HepG2 (cell line): ENCODE measurements around the gene DNPEP. TPM values are rescaled to one million over a fixed set of nuclear protein-coding genes. Genes with fewer than 3 reads are reported as not detected.

Source experiments
- ATAC-seq: fragments of 200-7000 bp; cut with Tn5 transposase; 3 replicates; pipeline ENCODE4 v1.9.1; 2020; ENCODE audit warnings: mild to moderate bottlenecking, moderate library complexity
- BruUV-seq: library from RNA; stranded (reverse); fragments of 400-500 nt; replicated peaks from 2 replicates; lab custom pipeline; 2021; lab: Mats Ljungman, UMichigan
- CTCF ChIA-PET: fragments of 300-600 bp; formaldehyde crosslinking; extraction: SDS; loops from one replicate; lab custom pipeline; 2021; ENCODE audit warnings: low total read pairs, inconsistent platforms, low intra/inter-chr PET ratio; lab: Yijun Ruan, JAX
- POLR2A ChIA-PET: fragments of 350-600 bp; sonication (Branson Sonifier 250); formaldehyde crosslinking; loops from one replicate; lab custom pipeline; 2020; ENCODE audit warnings: antibody characterized with exemption, inconsistent platforms; lab: Yijun Ruan, JAX
- DNase-seq: peaks from one replicate; pipeline ENCODE4 v3.0.0-alpha.2; 2015; ENCODE audit warnings: low spot score
- FAIRE-seq: peaks from 3 replicates; lab custom pipeline; 2011; peaks lifted over from hg19 to GRCh38; lab: Jason Lieb, UNC
- H2AFZ ChIP-seq: one replicate; pipeline ENCODE4 v1.6.1; 2011; ENCODE audit warnings: low read length, inconsistent platforms
- H3K27ac ChIP-seq: fragments of 300-600 bp; 3 replicates; pipeline ENCODE4 v1.8.0; 2011; ENCODE audit warnings: mixed run types, mild to moderate bottlenecking, mixed read lengths, low read length, inconsistent platforms; ENCODE audit not compliant: insufficient read depth; ENCODE audit errors: extremely low read length
- H3K27me3 ChIP-seq, 2 experiments: fragments of 200-600 bp in 1 of 2; 2 replicates in 1 of 2; 3 replicates in 1 of 2; pipeline versions ENCODE4 v1.6.0 to v1.8.0; 2011; ENCODE audit warnings: low read length in 2 of 2, mild to moderate bottlenecking in 2 of 2, moderate library complexity in 2 of 2, inconsistent platforms in 1 of 2; ENCODE audit not compliant: insufficient read depth in 2 of 2, control insufficient read depth in 1 of 2
- H3K36me3 ChIP-seq, 2 experiments: fragments of 200-600 bp in 1 of 2; replicated peaks in 1 of 2; 2 replicates in 1 of 2; 3 replicates in 1 of 2; pipeline versions ENCODE4 v1.5.1 to v1.8.0; 2011; ENCODE audit warnings: low read length in 2 of 2, inconsistent platforms in 1 of 2; ENCODE audit not compliant: insufficient read depth in 2 of 2, control insufficient read depth in 1 of 2
- H3K4me1 ChIP-seq: 2 replicates; pipeline ENCODE4 v1.5.1; 2012; ENCODE audit warnings: low read length, inconsistent platforms; ENCODE audit not compliant: insufficient read depth
- H3K4me2 ChIP-seq: 2 replicates; pipeline ENCODE4 v1.6.0; 2011; ENCODE audit warnings: low read depth, low read length, inconsistent platforms
- H3K4me3 ChIP-seq, 3 experiments: fragments of 200-600 bp in 1 of 3; sonication (generic), shearing (Covaris generic) in 1 of 3; replicated peaks in 1 of 3; 2 replicates each; pipeline ENCODE4 v1.5.1; 2011 to 2016; ENCODE audit warnings: low read length in 3 of 3, inconsistent platforms in 2 of 3, low read depth in 2 of 3, mild to moderate bottlenecking in 2 of 3, control low read depth in 1 of 3, mixed read lengths in 1 of 3; ENCODE audit not compliant: insufficient read depth in 1 of 3
- H3K79me2 ChIP-seq: one replicate; pipeline ENCODE4 v1.6.1; 2011; ENCODE audit warnings: low read length, inconsistent platforms; ENCODE audit not compliant: insufficient read depth
- H3K9ac ChIP-seq: 2 replicates; pipeline ENCODE4 v1.6.0; 2011; ENCODE audit warnings: mild to moderate bottlenecking, low read depth, low read length, inconsistent platforms; ENCODE audit not compliant: insufficient read depth
- H3K9me3 ChIP-seq: 2 replicates; pipeline ENCODE4 v1.5.1; 2012; ENCODE audit warnings: mild to moderate bottlenecking, low read length
- H4K20me1 ChIP-seq: 2 replicates; pipeline ENCODE4 v1.6.0; 2011; ENCODE audit warnings: inconsistent platforms, mild to moderate bottlenecking, low read length, moderate library complexity; ENCODE audit not compliant: insufficient read depth
- ELF1 ChIP-seq: sonication (generic); formaldehyde crosslinking; IDR thresholded peaks from 2 replicates; pipeline ENCODE4 v1.4.0; 2020; ENCODE audit warnings: missing genetic modification reagents
- EZH2 ChIP-seq: conservative IDR thresholded peaks from 2 replicates; pipeline ENCODE4 v1.6.1; 2012; ENCODE audit warnings: mild to moderate bottlenecking, low read depth, low read length, moderate library complexity
- JUNB ChIP-seq: sonication (generic); formaldehyde crosslinking; IDR thresholded peaks from 2 replicates; pipeline ENCODE4 v1.8.0; 2022; ENCODE audit warnings: missing genetic modification reagents, mild to moderate bottlenecking, borderline replicate concordance
- RBAK ChIP-seq: sonication (generic); formaldehyde crosslinking; IDR thresholded peaks from 2 replicates; pipeline ENCODE4 v1.5.1; 2020; ENCODE audit warnings: mild to moderate bottlenecking, missing genetic modification reagents
- REXO4 ChIP-seq: sonication (generic); formaldehyde crosslinking; IDR thresholded peaks from 2 replicates; pipeline ENCODE4 v1.8.0; 2022; ENCODE audit warnings: missing genetic modification reagents, mild to moderate bottlenecking, borderline replicate concordance
- ZBTB7A ChIP-seq: sonication (generic); formaldehyde crosslinking; IDR thresholded peaks from 2 replicates; pipeline ENCODE4 v1.8.0; 2022; ENCODE audit warnings: mild to moderate bottlenecking, missing genetic modification reagents
- ZNF256 ChIP-seq: sonication (generic); formaldehyde crosslinking; conservative IDR thresholded peaks from 2 replicates; pipeline ENCODE4 v1.4.0; 2020; ENCODE audit warnings: missing genetic modification reagents
- ZNF318 ChIP-seq: sonication (generic); formaldehyde crosslinking; IDR thresholded peaks from 2 replicates; pipeline ENCODE4 v1.4.0; 2020; ENCODE audit warnings: mild to moderate bottlenecking, missing genetic modification reagents
- ZNF841 ChIP-seq: sonication (generic); formaldehyde crosslinking; IDR thresholded peaks from 2 replicates; pipeline ENCODE4 v1.8.1; 2023; ENCODE audit warnings: missing genetic modification reagents, borderline replicate concordance
- ZSCAN25 ChIP-seq: sonication (generic); formaldehyde crosslinking; IDR thresholded peaks from 2 replicates; pipeline ENCODE4 v1.8.0; 2022; ENCODE audit warnings: mild to moderate bottlenecking, missing genetic modification reagents
- WGBS: methylation state at CpG from one replicate; pipeline ENCODE4 v1.1.6; 2017; ENCODE audit warnings: low lambda C conversion rate; 5-methylcytosine and 5-hydroxymethylcytosine counted together
- in situ Hi-C: cut with HindIII; loops from 2 replicates; pipeline ENCODE4 v1.10.0; 2017; ENCODE audit warnings: low pct_unique_long_range_greater_than_20kb; ENCODE audit not compliant: extremely low pct_ligation_motif_present
- intact Hi-C: fragments of 100-400 bp; cut with micrococcal nuclease; formaldehyde crosslinking; loops from one replicate; pipeline ENCODE4 v1.10.0; 2022; ENCODE audit not compliant: unreplicated experiment
- polyA plus RNA-seq, 8 experiments: library from polyadenylated mRNA; depleted of rRNA in 3 of 8; stranded (reverse) in 7 of 8; unstranded in 1 of 8; fragments of >200 nt; fragmentation: Illumina TruSeq in 4 of 8; extraction: Trizol in 4 of 8; gene quantifications; 2 replicates each; pipeline versions ENCODE4 v1.2.1 to v1.2.3, GENCODE V29; 2011 to 2016; ENCODE audit warnings: low read depth in 4 of 8, missing spikeins in 1 of 8, mixed read lengths in 1 of 8; ENCODE audit not compliant: insufficient read depth in 1 of 8
- total RNA-seq, 5 experiments: library from RNA; depleted of rRNA; stranded (reverse); fragments of >200 nt; fragmentation: Illumina TruSeq; extraction: Trizol; gene quantifications; 2 replicates each; pipeline ENCODE4 v1.2.3, GENCODE V29; 2016; ENCODE audit warnings: low read depth in 1 of 5

DNPEP gene
- total and polyA plus RNA-seq, 2 of the 13 experiments (the other 11 are each of a cell fraction or from before 2014, with no cell fraction given) = 104 to 109 TPM

GRCh38 chr2:219419012-219419324 is 31.3 kb upstream of the DNPEP start:
- DNase-seq (no peak), FAIRE-seq (no peak), ATAC-seq (no peak)
- ChIA-PET POLR2A (no interaction called here), CTCF (no interaction called here)
- H3K4me3 ChIP-seq = no peak overlapping the region
- no TSS peak for BruUV-seq
- no peak overlapping the region for H2AFZ ChIP-seq
- TF ChIP-seq REXO4 (CRISPR knock-in tag) (no peak), EZH2 (no peak), ZBTB7A (no peak), ZSCAN25 (CRISPR knock-in tag) (no peak), ZNF256 (CRISPR knock-in tag) (no peak)
- intact Hi-C loops (no loop called here), in situ Hi-C loops (no loop called here)
- no peak overlapping the region for H3K4me2 ChIP-seq
- WGBS = 44% methylated on average over 12 of the region's 12 CpGs
- H3K9ac ChIP-seq = no peak overlapping the region
- no peaks in the 10 kb centered on the region for H3K79me2 ChIP-seq
- H3K27ac ChIP-seq = no peak overlapping the region
- no peaks in the 10 kb centered on the region for H4K20me1 ChIP-seq
- no peaks in the 10 kb centered on the region for H3K9me3 ChIP-seq
- H3K27me3 ChIP-seq = peaks cover 0 to 39% of the 10 kb centered on the region in 2 experiments; a peak in 4 of 5 replicates
- no peaks in the 10 kb centered on the region for H3K36me3 ChIP-seq
- H3K4me1 ChIP-seq = peaks cover 10% of the 10 kb centered on the region; the same call in 1 of the 2 replicates

- BruUV-seq = no TSS peak
- no peak within 1 kb of the TSS for H2AFZ ChIP-seq
- no peaks in the 10 kb centered on the region for H3K9me3 ChIP-seq
- intact Hi-C loops (no loop called here), in situ Hi-C loops (no loop called here)
- FAIRE-seq (no peak), DNase-seq (no peak), ATAC-seq (no peak)
- no peaks in the 10 kb centered on the region for H3K36me3 ChIP-seq
- no peaks in the 10 kb centered on the region for H4K20me1 ChIP-seq
- H3K79me2 ChIP-seq = no peaks in the 10 kb centered on the region
- no peak within 1 kb of the TSS for H3K4me2 ChIP-seq
- CTCF ChIA-PET = no interaction called here
- peaks cover 10% of the 10 kb centered on the region; the same call in 1 of the 2 replicates for H3K4me1 ChIP-seq
- peaks cover 0 to 35% of the 10 kb centered on the region in 2 experiments; a peak in 4 of 5 replicates for H3K27me3 ChIP-seq
- H3K27ac ChIP-seq = no peak within 1 kb of the TSS
- POLR2A ChIA-PET = no interaction called here
- 82% methylated on average over 80 of the region's 98 CpGs for WGBS
- no peak within 1 kb of the TSS for H3K4me3 ChIP-seq
- H3K9ac ChIP-seq = no peak within 1 kb of the TSS
- TF ChIP-seq ZNF318 (no peak), JUNB (CRISPR knock-in tag) (no peak), ELF1 (no peak), ZNF841 (CRISPR knock-in tag) (no peak), RBAK (CRISPR knock-in tag) (no peak)
Measured at GRCh38 chr2:219418155-219419011, 30.7 kb upstream of the DNPEP start, which contains the start of gene DES. Gene DES, plus strand, starts transcription at chr2:219418377. Its CDS starts 86 bp downstream, at chr2:219418463.
